ENCODE data around the gene SPRR2E.

The SPRR2E gene

GRCh38 chr1:153087652-153088051, 6.7 kb downstream of the SPRR2E start:
- CTCF ChIA-PET = no interaction called here
- H3K27ac ChIP-seq (ENCODE audit: extremely low read depth, low read depth, low read length) = no peak overlapping the region
- H3K4me1 ChIP-seq (ENCODE audit: control insufficient read depth, insufficient read depth, low read length) = no peaks in the 10 kb centered on the region
- H3K36me3 ChIP-seq (ENCODE audit: control insufficient read depth in 2 of 2, insufficient read depth in 1 of 2, low read length in 2 of 2) = no peaks in the 10 kb centered on the region
- H3K4me3 ChIP-seq (ENCODE audit: low read depth, low read length) = no peak overlapping the region
- POLR2A ChIA-PET = no interaction called here
- TF ChIP-seq ZFP41 (tag by site-specific recombination; IDR thresholded peaks at IDR 0.05; ENCODE audit: borderline replicate concordance) = no peak
- no peak for TF ChIP-seq ZNF214 (tag by site-specific recombination; IDR thresholded peaks at IDR 0.05; ENCODE audit: borderline replicate concordance)
- no peak for TF ChIP-seq SALL2 (tag by site-specific recombination; IDR thresholded peaks at IDR 0.05; ENCODE audit: borderline replicate concordance)
- no peak for TF ChIP-seq ZNF416 (tag by site-specific recombination; IDR thresholded peaks at IDR 0.05)
- TF ChIP-seq, protein P1, sequence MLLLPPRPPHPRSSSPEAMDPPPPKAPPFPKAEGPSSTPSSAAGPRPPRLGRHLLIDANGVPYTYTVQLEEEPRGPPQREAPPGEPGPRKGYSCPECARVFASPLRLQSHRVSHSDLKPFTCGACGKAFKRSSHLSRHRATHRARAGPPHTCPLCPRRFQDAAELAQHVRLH (tag by site-specific recombination; IDR thresholded peaks at IDR 0.05) = no peak
- H3K9me3 ChIP-seq (ENCODE audit: control insufficient read depth, insufficient read depth, low read depth, low read length) = no peaks in the 10 kb centered on the region

DNA sequence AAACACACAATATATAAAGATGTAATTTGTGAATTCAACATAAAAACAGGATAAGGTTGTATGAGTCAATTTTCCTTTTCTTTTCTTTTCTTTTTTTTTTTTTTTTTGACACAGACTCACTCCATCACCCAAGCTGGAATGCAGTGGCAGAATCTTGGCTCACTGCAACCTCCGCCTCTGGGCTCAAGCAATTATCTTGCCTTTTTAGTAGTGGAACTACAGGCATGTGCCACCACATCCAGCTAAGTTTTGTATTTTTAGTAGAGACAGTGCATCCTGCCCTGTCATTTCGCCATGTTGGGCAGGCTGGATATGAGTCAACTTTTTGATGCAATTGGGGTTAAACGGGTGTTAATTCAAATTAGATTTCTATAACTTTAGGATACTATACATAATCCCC, 12.6 kb downstream of the SPRR2E start:
- Histone ChIP-seq H3K9me3 (ENCODE audit: control insufficient read depth, insufficient read depth, low read depth, low read length) (no peaks in the 10 kb centered on the region; the same call in 1 of the 2 replicates), H3K4me1 (ENCODE audit: control insufficient read depth, insufficient read depth, low read length) (no peaks in the 10 kb centered on the region), H3K36me3 (ENCODE audit: control insufficient read depth in 2 of 2, insufficient read depth in 1 of 2, low read length in 2 of 2) (no peaks in the 10 kb centered on the region), H3K4me3 (ENCODE audit: low read depth, low read length) (no peak overlapping the region), H3K27ac (ENCODE audit: extremely low read depth, low read depth, low read length) (no peak overlapping the region)
- CTCF ChIA-PET = interaction anchor here (1.2 kb wide), 1 partner anchor 26 kb away, joined by 3 read pairs; no protein-coding TSS in a partner anchor
- POLR2A ChIA-PET = no interaction called here
- TF ChIP-seq SETDB1 (IDR thresholded peaks at IDR 0.05; ENCODE audit: insufficient read length, low read length) = no peak
- no peak for TF ChIP-seq ZNF311 (tag by site-specific recombination; IDR thresholded peaks at IDR 0.05; ENCODE audit: borderline replicate concordance)
- no peak for TF ChIP-seq ZNF404 (tag by site-specific recombination; IDR thresholded peaks at IDR 0.05)
- no peak for TF ChIP-seq ZBTB26 (tag by site-specific recombination; optimal IDR thresholded peaks at IDR 0.05)
- TF ChIP-seq, protein P2, sequence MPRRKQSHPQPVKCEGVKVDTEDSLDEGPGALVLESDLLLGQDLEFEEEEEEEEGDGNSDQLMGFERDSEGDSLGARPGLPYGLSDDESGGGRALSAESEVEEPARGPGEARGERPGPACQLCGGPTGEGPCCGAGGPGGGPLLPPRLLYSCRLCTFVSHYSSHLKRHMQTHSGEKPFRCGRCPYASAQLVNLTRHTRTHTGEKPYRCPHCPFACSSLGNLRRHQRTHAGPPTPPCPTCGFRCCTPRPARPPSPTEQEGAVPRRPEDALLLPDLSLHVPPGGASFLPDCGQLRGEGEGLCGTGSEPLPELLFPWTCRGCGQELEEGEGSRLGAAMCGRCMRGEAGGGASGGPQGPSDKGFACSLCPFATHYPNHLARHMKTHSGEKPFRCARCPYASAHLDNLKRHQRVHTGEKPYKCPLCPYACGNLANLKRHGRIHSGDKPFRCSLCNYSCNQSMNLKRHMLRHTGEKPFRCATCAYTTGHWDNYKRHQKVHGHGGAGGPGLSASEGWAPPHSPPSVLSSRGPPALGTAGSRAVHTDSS (tag by site-specific recombination; IDR thresholded peaks at IDR 0.05) = no peak

DNA sequence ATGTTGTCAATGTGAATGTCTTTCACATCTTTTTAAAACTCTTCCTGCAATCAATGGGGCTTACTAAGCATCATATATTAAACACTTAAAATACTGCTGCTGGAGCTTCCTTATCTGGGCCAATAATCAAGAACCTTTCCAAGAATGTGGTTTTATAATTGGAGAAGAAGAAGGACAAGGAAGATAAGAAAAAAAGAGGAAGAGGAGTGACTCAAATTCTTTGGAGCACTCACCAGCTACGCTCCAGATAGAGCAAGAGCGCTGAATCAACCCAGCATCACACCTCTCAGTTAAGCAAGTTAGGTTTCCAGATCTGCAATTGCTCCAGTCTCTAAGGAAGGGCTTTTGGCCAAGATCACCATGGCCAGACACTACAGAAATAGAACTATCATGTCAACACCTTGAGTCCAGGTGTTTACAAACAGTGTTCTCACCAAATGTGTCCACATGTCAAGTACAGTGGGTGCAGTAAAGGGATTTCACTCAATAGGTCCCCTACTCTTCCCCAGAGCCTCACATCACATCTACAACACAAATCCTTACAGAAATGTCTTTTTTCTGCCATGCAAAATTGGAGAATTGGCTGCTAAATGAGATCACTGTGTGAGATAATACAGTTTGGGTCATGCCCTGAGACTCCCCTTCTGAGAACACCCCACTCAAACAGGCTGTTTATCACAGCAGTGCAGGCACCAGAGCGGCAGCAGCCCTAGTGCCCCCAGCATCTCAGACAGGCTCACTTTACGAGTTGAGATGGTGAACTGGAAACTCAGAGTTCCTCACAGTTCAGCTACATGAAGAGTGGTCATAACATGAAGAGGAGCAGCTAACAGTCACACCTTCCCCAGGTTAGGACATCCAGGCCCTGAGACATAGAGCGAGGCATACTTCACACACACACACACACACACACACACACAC, 21.3 kb downstream of the SPRR2E start:
- CTCF ChIA-PET = no interaction called here
- no peaks in the 10 kb centered on the region for H3K9me3 ChIP-seq (ENCODE audit: control insufficient read depth, insufficient read depth, low read depth, low read length)
- H3K4me1 ChIP-seq (ENCODE audit: control insufficient read depth, insufficient read depth, low read length) = no peaks in the 10 kb centered on the region
- no peak overlapping the region for H3K27ac ChIP-seq (ENCODE audit: extremely low read depth, low read depth, low read length)
- H3K4me3 ChIP-seq (ENCODE audit: low read depth, low read length) = no peak overlapping the region
- POLR2A ChIA-PET = no interaction called here
- H3K36me3 ChIP-seq (ENCODE audit: control insufficient read depth in 2 of 2, insufficient read depth in 1 of 2, low read length in 2 of 2) = no peaks in the 10 kb centered on the region
- no peak for TF ChIP-seq GLI4 (tag by site-specific recombination; IDR thresholded peaks at IDR 0.05)
- no peak for TF ChIP-seq BCL11B (tag by site-specific recombination; IDR thresholded peaks at IDR 0.05; ENCODE audit: low read depth)
- no peak for TF ChIP-seq ZSCAN23 (tag by site-specific recombination; IDR thresholded peaks at IDR 0.05)
- no peak for TF ChIP-seq ZNF350 (tag by site-specific recombination; IDR thresholded peaks at IDR 0.05)
- TF ChIP-seq ZNF37A (tag by site-specific recombination; IDR thresholded peaks at IDR 0.05) = no peak
- TF ChIP-seq ZNF175 (tag by site-specific recombination; IDR thresholded peaks at IDR 0.05) = no peak
- no peak for TF ChIP-seq ZNF214 (tag by site-specific recombination; IDR thresholded peaks at IDR 0.05; ENCODE audit: borderline replicate concordance)
- no peak for TF ChIP-seq KLF10 (tag by site-specific recombination; IDR thresholded peaks at IDR 0.05)
- no peak for TF ChIP-seq ZFP69B (tag by site-specific recombination; IDR thresholded peaks at IDR 0.05)
- TF ChIP-seq MEIS1 (CRISPR knock-in tag; IDR thresholded peaks at IDR 0.05; ENCODE audit: borderline replicate concordance) = no peak
- TF ChIP-seq ZNF624 (tag by site-specific recombination; IDR thresholded peaks at IDR 0.05) = no peak
- no peak for TF ChIP-seq ZNF394 (tag by site-specific recombination; IDR thresholded peaks at IDR 0.05; ENCODE audit: borderline replicate concordance)
- TF ChIP-seq, protein P3, sequence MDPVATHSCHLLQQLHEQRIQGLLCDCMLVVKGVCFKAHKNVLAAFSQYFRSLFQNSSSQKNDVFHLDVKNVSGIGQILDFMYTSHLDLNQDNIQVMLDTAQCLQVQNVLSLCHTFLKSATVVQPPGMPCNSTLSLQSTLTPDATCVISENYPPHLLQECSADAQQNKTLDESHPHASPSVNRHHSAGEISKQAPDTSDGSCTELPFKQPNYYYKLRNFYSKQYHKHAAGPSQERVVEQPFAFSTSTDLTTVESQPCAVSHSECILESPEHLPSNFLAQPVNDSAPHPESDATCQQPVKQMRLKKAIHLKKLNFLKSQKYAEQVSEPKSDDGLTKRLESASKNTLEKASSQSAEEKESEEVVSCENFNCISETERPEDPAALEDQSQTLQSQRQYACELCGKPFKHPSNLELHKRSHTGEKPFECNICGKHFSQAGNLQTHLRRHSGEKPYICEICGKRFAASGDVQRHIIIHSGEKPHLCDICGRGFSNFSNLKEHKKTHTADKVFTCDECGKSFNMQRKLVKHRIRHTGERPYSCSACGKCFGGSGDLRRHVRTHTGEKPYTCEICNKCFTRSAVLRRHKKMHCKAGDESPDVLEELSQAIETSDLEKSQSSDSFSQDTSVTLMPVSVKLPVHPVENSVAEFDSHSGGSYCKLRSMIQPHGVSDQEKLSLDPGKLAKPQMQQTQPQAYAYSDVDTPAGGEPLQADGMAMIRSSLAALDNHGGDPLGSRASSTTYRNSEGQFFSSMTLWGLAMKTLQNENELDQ (tag by site-specific recombination; IDR thresholded peaks at IDR 0.05; ENCODE audit: low read depth) = no peak
- TF ChIP-seq, protein P4, sequence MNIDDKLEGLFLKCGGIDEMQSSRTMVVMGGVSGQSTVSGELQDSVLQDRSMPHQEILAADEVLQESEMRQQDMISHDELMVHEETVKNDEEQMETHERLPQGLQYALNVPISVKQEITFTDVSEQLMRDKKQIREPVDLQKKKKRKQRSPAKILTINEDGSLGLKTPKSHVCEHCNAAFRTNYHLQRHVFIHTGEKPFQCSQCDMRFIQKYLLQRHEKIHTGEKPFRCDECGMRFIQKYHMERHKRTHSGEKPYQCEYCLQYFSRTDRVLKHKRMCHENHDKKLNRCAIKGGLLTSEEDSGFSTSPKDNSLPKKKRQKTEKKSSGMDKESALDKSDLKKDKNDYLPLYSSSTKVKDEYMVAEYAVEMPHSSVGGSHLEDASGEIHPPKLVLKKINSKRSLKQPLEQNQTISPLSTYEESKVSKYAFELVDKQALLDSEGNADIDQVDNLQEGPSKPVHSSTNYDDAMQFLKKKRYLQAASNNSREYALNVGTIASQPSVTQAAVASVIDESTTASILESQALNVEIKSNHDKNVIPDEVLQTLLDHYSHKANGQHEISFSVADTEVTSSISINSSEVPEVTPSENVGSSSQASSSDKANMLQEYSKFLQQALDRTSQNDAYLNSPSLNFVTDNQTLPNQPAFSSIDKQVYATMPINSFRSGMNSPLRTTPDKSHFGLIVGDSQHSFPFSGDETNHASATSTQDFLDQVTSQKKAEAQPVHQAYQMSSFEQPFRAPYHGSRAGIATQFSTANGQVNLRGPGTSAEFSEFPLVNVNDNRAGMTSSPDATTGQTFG (tag by site-specific recombination; IDR thresholded peaks at IDR 0.05; ENCODE audit: borderline replicate concordance) = no peak
